NCI-H1092 (cell line): ENCODE measurements around the gene CUBN.

Source experiments
- DNase-seq: peaks from one replicate; lab custom pipeline; 2025; lab: John Stamatoyannopoulos, UW

CUBN gene

GRCh38 chr10:17129741-17130140 is at the start of gene CUBN:
Gene CUBN (minus strand): TSS chr10:17129811. CDS start chr10:17129765, 46 bp downstream.
- no peak for DNase-seq

GRCh38 chr10:17179002-17179401 is 49.4 kb upstream of the CUBN start:
- no peak for DNase-seq

GRCh38 chr10:17178006-17178405 is 48.4 kb upstream of the CUBN start:
- DNase-seq, result no peak

DNA sequence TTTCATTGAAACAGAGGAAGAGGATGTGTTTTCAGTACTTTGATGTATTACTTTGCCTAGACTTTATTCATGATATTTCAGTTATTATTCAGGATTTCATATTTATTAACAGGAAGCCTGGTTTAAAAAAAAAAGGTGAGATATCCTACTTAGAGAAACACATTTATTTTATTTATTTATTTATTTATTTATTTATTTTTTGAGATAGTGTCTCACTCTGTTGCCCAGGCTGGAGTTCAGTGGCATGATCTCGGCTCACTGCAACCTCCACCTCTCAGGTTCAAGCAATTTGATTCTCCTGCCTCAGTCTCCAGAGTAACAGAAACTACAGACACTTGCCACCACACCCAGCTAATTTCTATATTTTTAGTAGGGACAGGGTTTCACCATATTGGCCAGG is 47.4 kb upstream of the CUBN start:
- DNase-seq, result no peak

GRCh38 chr10:17176091-17176490 is 46.5 kb upstream of the CUBN start:
- DNase-seq, result no peak

GRCh38 chr10:17175551-17175950 is 45.9 kb upstream of the CUBN start:
- DNase-seq, result no peak

GRCh38 chr10:17174626-17175025 is 45.0 kb upstream of the CUBN start:
- no peak for DNase-seq

GRCh38 chr10:17171141-17171641 is 41.6 kb upstream of the CUBN start:
- DNase-seq, result no peak

- no peak for DNase-seq
Measured at GRCh38 chr10:17169803-17170202, 40.2 kb upstream of the CUBN start.

- DNase-seq, result no peak
Measured at GRCh38 chr10:17166699-17167098, 37.1 kb upstream of the CUBN start.

DNA sequence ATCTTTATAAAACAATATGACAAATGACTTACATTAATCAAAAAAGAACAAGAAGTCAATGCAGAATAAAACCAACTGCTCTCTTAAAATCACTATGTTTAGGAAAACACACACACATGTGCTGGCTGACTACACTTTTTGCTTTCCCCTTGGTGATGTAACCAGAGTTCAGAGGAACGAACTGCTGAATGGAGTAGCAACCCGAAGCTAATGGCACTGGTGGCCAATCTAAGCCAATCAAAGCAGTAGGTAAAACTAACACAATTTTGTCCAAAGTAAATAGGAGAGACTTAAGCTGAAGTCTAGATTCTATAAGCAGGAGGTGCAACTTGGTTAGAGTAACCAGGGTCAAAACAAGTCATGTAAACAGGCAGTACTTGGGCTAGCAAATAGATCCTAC is 33.2 kb upstream of the CUBN start:
- DNase-seq, result no peak

- DNase-seq, result no peak
Measured at GRCh38 chr10:17161775-17162174, 32.2 kb upstream of the CUBN start.

DNA sequence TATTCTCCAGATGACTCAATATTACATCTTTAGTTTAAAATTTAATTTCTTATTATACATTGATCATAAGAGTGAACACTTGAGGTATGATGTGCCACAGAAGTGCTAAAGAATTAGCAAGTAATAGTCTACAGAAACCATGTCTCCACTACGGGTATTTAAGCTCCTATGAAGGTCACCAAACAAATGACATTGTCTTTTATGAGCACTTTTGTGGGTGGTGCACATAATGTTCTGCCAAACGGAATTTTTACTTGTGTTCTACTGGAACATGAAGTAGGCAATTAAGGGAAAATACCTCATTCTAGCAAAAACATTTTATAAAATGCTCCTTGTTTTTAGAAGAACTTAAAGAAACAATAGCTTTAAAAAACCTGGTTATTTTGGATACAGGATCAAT is 27.4 kb upstream of the CUBN start:
- no peak for DNase-seq

GRCh38 chr10:17155826-17156225 is 26.2 kb upstream of the CUBN start:
- DNase-seq, result no peak

- no peak for DNase-seq
Measured at GRCh38 chr10:17154116-17154515, 24.5 kb upstream of the CUBN start.

DNA sequence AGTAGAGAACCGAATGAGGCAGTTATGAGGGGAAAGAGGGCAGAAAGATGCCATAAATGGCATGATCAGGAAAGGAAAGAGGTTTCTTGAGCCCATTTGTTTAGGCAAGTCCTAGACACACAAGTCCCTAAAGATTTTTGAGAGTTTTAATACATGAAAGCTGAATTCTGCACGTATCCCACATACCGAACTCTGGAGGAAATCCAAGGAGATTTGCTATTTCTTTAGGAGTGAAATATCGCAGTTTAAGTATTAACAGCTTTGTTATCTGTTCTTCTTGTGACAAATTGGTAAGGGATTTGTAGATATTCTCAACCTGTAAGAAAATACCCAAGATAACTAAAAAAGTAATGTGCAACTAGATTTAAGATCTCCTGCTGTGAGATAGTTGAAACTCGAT is 23.7 kb upstream of the CUBN start:
- no peak for DNase-seq

- no peak for DNase-seq
Measured at GRCh38 chr10:17151716-17152115, 22.1 kb upstream of the CUBN start.

GRCh38 chr10:17147884-17148489 is 18.4 kb upstream of the CUBN start:
- no peak for DNase-seq

- no peak for DNase-seq
Measured at GRCh38 chr10:17146892-17147291, 17.3 kb upstream of the CUBN start.

DNA sequence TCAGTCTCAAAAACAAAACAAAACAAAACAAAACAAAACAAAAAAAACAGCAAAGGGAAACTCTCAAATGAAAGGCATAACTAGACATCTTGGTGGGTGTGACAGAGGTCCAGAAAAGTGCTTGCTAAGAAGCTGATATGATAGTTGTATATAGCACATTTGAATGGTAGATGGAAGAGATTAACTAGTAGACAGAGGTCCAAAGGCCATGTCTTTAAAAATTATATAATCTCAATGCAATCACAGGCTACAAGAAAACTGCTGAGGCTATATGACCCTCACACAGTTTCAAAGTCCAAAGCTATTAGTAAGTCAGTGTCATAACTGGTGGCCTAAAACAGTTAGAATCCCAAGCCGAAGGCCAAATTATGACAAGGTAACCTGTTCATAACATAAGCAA is 15.6 kb upstream of the CUBN start:
- DNase-seq, result no peak

- no peak for DNase-seq
Measured at GRCh38 chr10:17144757-17145156, 15.1 kb upstream of the CUBN start.

DNA sequence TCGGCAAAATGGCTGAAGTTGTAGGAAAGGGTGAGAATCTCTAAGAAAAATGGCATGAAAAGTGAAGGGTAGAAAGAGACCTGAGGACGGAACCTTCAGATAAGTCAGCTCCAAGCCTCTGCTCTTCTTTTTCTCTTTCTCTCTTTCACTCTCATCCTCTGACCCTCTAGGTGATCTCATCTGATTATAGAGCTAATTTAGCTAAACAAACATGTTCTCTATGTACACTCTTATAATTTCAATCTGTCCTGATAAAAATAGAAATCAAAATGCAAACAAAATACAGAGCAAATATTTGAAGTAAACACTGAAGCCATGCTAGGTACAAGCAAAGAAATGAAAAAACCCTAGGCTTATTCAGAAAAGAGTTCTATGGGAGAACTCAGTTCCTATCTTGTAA is 14.4 kb upstream of the CUBN start:
- no peak for DNase-seq

GRCh38 chr10:17143055-17143690 is 13.6 kb upstream of the CUBN start:
- no peak for DNase-seq
